NCI-H1930 (cell line): ENCODE results near the gene TUBB2A.
"Not testable (repeated sequence)": the region's sequence is repeated elsewhere in the genome, so short reads cannot be mapped to it uniquely, and the experiment has no call there.

Experiments
- DNase-seq, 2 experiments: peaks; one replicate each; lab custom pipeline; 2025; lab: John Stamatoyannopoulos, UW

TUBB2A gene

DNA sequence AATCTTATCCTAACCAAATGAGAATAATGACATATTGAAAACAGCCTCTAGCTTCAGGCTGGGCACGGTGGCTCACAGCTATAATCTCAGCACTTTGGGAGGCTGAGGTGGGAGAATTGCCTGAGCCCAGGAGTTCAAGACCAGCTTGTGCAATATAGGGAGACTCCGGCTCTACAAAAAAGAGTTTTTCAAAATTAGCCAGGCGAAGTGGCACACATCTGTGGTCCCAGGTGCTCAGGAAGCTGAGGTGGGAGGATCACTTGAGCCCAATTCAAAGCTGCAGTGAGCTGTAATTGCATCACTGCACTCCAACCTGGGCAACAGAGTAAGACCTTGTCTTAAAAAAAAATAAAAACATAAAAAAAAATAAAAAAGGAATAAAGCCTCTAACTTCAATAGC lies 4.7 kb downstream of the TUBB2A start:
- no peak for DNase-seq

DNA sequence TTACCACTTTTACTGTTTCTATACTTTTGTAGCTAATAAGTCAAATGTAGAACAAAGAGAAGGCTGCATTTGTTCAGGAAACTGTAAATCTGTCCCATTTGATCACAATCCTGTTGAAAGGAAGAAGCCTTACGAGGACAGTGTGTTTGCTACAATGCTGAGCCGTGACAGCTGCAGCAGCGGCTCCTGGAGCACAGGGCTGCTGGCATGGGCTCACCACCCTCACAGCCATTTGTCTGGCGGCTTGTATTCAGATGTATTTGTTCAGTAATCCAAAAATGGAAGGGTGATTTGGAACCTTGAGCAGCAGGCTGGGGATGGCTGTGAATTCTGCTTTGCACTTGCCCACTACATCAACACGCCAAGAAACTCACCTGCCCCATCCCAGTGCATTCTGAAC lies 5.7 kb downstream of the TUBB2A start:
- DNase-seq = no peak

DNA sequence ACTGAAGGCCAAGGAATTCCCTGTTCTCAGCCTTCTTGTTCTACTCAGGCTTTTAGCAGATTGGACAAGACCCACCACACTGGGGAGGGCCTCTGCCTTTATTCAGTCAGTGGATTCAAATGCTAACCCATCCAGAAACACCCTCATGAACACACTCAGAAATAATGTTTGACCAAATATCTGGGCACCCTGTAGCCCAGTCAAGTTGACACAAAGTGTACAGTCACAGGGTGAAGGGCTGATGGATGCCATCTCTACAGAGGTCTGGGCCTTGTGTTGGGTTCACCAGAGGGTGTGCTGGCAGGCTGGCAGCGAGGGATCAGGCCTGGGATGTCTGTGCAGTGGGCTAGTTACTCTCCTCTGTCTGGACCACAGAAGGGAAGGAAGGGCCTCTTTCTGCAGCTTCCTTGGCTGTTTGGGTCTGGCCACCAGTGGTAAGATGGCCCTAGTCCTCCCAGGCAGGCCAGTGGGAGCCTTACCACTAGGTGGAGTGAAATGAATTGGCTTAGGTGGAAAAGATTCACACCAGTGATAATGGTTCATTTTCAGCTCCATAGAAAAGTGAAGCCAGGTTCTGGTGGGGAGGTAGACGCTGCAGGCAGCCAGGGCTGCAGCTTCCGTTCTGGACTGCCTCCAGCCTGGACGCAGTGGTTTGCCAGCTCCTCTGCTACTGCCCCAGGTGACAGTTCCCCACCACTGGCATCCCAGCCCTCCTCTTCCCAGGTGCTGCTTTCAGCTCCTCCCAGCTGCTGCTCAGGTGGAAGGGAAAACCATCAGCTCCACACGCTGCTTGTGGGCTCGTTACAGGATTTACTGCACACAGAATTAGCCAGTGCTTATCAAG lies 9.2 kb downstream of the TUBB2A start:
- no peak for DNase-seq

DNA sequence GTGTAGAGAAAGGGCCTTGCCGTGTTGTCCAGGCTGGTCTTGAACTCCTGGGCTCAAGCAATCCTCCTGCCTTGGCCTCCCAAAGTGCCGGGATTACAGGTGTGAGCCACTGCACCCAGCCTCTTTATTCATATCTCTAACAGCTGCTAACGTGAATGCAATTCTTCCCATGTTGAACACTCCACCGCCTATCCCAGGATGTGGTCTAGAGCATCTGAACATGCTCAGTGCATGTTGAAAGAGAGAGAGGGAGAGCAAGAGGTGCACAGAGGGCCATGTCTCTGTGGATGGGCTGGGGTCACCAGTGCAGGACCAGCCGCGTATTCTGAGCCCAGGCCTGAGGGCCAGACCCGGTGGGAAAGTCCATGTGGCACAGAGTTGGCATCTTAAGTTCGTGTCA lies 12.8 kb downstream of the TUBB2A start:
- DNase-seq = no peak

DNA sequence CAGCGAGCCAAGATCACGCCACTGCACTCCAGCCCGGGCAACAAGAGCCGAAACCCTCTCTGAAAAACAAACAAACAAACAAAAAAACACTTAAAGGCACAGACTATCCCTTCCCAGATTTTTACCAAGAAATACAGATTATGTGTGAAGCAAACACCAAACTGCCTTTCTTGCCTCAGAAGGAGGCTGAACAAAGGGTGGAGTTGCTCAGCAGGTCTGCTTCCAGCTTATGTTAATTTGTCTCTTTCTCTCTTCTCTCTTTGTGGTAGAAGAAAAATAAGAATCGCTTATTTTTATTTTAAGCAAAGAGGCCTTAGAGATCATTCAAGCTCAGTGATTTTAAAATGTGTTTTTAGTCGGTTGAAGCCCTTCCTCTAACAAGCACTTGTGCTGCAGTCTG lies 14.2 kb downstream of the TUBB2A start:
- DNase-seq = no peak

DNA sequence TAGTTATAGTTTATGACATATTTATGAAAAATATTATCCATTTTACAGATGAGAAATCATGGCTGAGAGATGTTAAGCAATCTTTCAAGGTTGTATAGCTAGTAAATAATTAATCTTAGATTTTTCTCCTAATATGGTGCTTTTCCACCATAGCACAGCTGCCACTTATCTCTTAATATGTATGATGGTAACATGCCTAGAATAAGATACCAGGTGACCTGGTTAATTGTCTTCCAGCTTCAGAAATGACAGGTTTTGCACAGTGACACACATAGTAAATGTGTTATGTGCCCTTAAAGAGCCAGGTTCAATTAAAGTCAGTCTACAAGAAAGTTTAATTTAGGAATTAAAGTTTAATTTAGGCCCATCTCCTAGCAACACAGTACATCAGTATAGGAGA lies 14.8 kb downstream of the TUBB2A start:
- DNase-seq = no peak

DNA sequence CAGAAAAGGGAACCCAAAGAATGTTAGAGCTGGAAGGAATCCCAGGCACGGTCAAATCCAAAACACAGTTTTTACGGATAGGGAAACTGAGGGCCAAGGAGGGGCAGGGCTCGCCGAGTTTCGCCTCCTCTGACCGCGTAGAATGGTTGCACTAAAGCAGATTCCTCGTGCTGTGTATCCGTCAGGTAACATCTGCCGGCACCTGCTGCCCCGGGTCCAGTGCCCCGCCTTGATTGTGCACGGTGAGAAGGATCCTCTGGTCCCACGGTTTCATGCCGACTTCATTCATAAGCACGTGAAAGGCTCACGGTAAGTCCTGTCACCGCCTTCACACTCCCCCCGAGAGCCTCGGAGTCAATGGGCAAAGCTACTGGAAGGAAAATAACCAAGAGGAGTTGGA lies 17.1 kb downstream of the TUBB2A start:
- no peak for DNase-seq

DNA sequence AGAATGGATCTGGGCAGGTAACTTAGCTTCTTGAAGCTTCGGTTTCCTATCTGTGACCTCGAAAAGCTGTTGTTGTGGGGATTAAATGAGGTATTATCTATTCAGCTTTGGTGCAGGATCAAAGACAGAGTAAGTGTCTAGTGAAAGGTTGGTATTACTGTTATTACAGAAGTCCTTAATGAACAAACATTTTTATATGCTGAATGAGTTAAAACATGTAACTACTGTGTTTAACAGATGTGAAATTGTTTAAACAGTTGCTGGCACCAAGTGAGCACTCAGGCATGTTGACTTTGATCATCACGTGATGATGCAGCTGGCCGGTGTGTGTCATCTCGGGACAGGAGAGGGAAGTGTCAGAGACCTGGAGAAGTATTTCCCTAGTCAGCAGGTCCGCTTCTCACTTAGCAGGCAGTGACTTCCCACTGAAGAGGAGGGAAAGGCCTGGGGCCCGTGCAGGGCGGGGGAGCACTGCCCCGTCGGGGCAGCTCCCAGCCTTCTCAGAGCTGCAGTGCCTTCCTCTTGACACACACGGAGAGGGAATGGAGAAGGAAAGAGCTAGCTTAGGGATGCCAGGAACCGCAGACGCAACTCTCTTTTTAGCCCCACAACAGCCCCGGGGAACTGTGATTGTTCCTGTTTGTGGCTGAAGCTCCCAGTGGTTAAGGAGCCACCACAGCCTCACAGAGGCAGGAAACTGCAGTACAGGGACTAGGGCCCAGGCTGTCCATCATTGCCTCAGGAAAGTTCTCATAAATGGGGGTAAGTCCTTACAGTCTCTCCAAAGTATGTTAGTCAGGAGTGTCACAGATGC lies 18.0 kb downstream of the TUBB2A start:
- DNase-seq = no peak

DNA sequence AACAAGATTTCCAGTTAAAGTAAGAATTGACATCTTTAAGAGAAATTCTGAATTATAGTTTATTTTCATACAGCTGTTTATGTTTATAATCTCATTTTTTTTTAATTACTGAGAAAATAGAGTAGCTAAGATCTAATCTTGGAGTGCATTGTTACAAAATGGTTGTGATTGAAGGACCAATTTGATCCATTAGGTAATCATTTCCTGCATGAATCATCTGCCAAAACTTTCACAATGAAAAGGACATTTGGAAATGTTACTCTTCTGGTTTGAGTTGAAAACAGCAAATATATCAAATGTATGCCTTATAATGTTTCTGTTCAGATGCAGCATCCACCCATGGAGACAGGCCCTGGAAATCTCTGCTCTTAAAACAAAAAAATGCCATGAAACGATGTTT lies 19.0 kb downstream of the TUBB2A start:
- no peak for DNase-seq

DNA sequence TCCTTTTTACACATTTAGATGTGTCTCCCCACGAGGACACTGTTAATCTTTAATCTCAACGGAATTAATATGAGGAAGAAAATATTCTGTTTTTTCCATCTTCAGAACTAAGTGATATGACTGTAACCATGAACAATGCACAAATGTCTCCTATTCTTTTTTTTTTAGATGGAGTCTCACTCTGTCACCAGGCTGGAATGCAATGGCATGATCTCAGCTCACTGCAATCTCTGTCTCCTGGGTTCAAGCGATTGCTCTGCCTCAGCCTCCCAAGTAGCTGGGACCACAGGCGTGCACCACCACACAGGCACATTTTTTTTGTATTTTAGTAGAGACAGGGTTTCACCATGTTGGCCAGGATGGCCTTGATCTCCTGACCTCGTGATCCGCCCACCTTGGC lies 19.5 kb downstream of the TUBB2A start:
- DNase-seq = not testable (repeated sequence)

DNA sequence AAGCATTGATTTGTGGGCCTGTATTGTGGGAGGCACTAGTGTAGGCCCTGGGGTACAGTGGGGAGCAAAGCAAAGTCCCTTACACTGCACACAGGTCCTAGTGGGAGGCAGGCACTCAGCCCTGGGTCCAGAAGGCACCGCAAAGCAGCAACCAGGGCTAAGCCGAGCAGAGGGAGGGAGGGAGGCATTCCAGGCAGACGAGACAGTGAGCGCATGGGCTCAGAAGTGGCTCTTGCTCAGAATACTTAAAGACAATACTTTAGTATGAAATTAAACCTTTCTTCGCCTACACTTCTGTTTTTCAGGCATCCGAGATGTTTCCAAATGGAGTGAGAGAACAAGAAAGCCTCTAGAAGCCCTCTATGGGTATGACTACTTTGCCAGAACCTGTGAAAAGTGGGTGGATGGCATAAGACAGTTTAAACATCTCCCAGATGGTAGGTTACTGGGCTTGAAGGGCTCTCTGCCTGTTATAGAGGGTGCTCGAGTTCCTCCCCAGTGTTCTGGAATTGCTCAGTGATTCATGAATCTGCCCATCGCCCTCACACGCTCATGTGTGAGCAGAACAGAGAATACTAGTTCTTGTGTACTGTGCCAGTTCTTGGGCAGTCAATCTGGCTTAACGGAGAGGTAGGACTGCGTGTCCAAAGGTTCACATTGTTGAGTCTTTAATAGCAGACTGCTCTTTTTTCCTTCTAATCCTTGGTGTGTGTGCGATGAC lies 20.1 kb downstream of the TUBB2A start:
- no peak for DNase-seq

DNA sequence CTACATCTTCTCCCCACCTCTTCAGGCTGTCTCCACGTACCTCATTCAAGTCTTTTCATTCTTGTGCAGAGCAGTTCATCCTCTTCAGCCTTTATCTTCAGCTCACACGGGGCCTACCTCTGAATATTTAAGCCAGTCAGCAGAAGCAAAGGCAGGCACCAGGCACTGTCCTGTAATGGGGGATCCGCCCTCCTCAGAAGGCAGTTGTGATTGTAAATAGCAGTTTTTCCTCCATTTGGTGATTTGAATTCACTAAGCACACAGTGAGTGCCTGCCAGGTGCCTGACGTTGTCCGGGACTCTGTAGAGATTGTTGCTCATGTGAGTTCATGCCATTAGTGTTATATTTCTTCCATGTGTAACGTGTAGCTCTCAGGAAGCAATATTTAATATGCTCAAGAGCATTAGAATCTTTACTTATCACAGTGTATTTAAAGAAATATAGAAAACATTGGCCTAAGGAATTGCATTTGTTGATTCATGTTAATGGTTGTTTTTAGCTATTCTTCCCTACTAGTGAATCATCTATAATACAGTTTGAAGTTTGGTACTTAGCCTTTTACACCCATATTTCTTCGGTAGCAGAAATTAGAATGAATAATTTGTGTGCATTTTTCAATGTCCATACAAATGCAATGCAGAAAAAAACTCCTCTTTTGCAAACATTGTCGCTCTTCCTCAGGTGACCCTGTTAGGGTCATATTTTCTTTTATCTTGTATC lies 20.9 kb downstream of the TUBB2A start:
- no peak for DNase-seq

DNA sequence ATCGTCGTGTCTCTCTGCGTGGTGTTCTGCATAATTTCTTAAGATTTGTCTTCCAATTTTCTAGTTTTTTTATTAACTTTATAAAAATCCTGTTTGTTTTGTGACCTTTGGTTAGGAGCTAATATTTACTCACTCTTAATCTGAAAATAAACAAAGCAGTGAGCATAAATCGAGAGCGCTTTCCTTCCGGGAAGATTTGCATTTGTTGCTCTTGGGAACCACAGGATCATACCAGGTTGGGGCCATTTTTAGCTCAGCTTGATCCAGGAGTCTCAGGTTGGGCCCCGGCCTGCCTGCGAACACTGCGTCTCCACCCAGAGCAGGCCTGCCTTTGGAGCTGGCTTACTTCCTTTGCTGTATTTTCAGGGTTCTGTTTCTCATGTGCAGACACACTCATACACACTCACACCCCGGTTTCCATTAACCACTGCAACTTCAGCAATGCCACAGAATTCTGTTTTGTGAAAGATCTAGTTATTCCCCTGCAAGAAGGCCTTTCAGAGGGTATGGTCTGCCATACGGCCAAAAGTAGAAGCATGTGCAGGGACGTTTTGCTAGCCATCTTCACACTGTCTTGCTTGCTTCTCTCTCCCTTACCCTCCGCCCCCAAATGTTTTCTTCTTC lies 21.6 kb downstream of the TUBB2A start:
- DNase-seq = no peak

DNA sequence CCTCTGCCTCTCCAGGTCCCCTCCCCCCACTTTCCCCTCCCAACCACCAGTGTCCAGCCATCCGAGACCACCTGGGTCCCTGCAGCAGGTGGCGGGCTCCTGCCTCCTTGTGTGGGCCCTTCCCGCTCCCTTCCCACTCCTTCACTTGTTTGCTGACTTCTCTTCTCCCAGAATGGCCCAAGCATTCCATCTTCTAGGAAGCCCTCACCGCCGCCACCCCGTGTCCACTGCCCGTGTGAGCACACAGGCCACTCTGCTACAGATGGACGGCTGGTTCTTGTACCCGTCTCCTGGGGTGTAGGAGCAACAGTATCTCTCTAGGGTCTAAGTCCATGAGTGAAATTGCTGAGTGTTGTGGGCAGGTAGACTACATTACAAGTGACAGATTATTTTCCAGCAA lies 23.8 kb downstream of the TUBB2A start:
- DNase-seq = no peak

DNA sequence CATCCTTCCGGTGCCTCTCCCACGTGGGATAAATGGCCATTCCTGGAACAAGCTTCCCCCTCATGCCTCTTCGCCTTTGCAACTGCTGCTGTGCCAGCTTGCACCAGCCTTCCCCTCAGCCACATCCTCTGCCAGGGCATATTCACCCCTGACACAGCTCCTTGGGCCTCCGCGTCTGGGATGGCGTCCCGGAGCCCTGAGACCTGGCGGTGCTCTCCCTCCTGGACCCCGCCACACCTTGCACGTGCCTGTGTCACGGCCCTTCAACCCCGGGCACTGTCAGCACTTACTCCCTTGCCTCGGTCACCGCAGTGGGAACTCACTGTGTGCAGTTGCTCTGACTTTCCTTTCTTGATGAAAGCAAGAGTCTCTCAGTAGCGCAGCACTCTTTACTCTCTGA lies 25.6 kb downstream of the TUBB2A start:
- no peak for DNase-seq

DNA sequence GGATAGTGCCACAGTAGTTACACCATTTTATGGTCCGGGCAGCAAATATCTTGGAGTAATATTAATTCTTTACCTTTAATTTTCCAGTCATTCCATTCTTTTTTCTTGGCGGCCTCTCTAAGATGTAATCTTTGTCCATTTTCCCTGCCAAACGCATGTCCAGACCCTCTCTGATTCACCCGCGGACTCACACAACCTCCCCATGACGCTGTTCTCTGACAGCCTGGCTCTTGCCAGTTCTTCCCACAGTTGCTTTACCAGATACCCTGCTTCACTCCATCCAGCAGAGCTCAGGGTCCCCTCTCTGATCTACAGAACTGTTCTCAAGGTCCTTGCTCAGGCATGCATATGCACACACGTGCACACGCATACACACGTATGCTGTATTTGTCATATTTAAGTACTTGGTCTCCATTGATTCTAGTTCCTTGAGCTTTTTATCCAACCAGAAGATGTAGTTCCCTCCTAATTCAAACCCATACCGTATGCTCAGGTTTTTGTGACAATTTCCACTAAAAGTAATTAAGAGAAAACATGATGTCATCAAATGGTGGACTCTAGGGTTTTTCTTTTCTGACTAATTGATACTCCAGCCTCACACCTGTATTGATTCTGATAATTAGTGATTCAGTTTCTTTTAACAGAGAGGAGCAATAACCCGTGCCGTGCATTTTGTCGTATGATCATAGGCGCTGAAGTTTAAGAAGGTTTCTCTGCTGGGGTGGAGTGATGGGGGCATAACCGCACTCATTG lies 28.8 kb downstream of the TUBB2A start:
- DNase-seq = no peak

DNA sequence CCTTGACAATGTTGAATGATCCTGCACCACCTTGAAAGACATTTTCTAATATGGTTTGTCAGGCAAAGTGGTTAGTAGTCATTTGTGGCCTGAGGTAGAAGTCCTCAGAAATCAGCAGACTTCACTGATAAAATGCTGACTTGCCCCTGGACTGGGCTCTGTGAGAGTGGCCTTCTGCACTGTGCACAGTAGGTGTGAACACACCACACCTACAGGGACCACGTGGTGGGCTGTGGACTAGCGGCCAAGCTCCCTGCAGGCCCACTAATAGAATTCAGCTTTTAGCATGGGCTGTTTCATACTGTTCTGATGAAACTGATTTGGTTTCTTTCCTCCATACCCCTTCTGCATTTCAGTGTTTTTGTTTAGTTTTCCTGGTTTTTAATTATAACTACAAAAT lies 31.5 kb downstream of the TUBB2A start:
- no peak for DNase-seq

DNA sequence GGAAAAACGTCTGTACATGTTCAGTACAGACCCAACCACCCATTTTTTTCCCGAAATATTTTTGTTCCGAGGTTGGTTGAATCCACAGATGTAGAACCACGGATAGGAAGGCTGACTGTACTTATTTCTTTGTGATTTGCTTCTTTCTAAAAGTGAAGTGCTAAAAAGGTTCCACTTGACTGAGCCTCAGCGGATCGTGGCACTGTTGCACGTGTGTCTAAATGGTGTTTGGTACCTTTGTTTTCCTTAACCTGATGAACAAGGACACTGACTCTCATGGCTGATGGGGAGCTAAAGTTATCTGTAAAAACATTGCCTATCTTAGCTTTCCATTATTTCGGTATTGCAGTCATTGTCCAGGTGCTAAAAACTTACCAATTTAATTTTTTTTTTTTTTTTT lies 32.7 kb downstream of the TUBB2A start:
- DNase-seq = no peak

DNA sequence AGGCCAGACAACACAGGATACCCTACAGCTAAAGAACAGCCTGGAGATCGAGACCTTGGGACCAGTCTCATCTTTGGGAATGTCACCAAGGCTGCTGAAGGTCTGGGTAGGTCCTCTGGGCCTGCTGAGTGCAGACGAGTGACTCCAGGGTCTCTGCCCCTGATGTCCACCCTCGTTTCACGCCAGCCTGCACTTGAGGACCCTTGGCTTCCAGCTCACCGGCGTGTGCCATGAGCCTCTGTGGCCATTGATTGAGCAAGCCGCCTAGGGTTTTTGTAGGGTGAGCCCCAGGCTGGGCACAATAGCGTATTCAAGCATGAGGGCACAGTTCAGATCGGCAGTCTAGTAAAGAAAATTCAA lies 34.5 kb downstream of the TUBB2A start:
- DNase-seq = no peak

DNA sequence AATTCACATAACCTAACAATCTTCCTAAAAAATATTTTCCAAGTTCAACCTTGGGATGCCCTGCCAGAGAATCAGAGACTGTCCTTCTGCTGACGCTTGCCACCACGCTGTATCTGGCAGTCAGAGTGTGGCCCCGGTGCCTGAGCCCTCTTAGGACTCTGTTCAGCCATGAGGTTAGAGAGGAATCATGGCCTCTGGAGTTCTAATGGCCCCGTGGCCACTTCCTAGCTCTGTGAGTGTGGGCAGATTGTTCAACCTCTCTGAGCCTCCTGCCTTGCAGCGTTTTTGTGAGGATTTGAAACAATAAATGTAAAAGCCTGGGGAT lies 36.6 kb downstream of the TUBB2A start:
- DNase-seq = no peak

DNA sequence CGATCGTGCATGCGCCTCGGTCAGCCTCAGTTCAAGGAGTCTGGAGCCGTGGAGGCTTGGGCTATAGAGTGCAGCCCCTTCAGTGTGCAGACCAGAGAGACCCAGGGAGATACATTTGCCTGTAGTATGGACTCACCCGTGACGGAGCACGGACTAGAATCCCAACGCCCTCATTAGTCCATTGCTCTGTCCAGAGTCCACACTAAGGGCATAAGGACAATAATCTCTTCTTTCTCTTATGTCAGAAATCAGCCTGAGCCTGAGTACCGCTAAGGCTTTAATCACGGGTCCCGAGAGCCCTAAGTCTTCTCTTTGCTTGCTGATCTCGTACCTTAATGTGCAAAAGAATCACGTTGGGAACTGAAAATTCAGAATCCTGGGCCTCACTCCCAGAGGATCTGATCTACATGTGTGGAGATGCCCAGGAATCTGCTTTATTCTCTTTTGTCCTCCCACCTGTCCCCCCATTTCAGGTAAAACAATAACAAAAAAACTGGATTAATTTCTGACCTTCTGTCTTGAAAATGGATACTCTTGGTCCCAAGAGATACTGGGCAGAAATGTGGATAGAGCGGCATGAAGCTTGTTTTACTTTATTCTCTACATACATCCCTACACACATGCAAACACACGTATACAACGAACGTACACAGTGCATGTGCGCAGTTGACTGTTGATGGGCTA lies 38.2 kb downstream of the TUBB2A start:
- DNase-seq = no peak
